ENCODE measurements around the gene SLC31A2. TPM values are rescaled to one million over a fixed set of nuclear protein-coding genes. Genes with fewer than 3 reads are reported as not detected.

The SLC31A2 gene
- 4.7 and 5.3 TPM in 2 replicates for total RNA-seq

GRCh38 chr9:113150670-113151611, at the start of gene SLC31A2:
Gene SLC31A2 (plus strand): TSS chr9:113151007. CDS start chr9:113151075, 68 bp downstream.

Other genes with a start within 250 kb of the SLC31A2 start
- 1.8 and 2.0 TPM in 2 replicates for gene ZNF883, start 138.8 kb upstream of the SLC31A2 start, total RNA-seq
- 0.36 and 1.1 TPM in 2 replicates for gene ZFP37, start 94.3 kb upstream of the SLC31A2 start, total RNA-seq
- gene FKBP15, start 70.3 kb downstream of the SLC31A2 start, total RNA-seq: 14.1 and 14.6 TPM in 2 replicates
- gene SLC31A1, start 70.5 kb downstream of the SLC31A2 start, total RNA-seq: 22.4 and 33.5 TPM in 2 replicates
- gene CDC26, start 124.6 kb downstream of the SLC31A2 start, total RNA-seq: 33.2 and 33.4 TPM in 2 replicates
- 22.4 and 27.8 TPM in 2 replicates for gene PRPF4, start 124.7 kb downstream of the SLC31A2 start, total RNA-seq
- gene RNF183, start 152.4 kb downstream of the SLC31A2 start, total RNA-seq: not detected in 2 replicates
- 0.49 and 0.90 TPM in 2 replicates for gene WDR31, start 189.3 kb downstream of the SLC31A2 start, total RNA-seq
- gene BSPRY, start 198.5 kb downstream of the SLC31A2 start, total RNA-seq: not detected in 2 replicates
- 7.0 and 8.4 TPM in 2 replicates for gene HDHD3, start 226.0 kb downstream of the SLC31A2 start, total RNA-seq

Data from cardiac atrium fibroblast (primary cell).